Measurements from ENCODE around the gene EDAR.

GRCh38 chr2:108906403-108907077 is 82.5 kb downstream of the EDAR start:
- TF ChIP-seq SUZ12 (IDR thresholded peaks at IDR 0.05; ENCODE audit: low read length): no peak
- TF ChIP-seq BCL11A (IDR thresholded peaks at IDR 0.05; ENCODE audit: low read depth in 2 of 2, low read length in 2 of 2): no peak
- TF ChIP-seq, protein P1, sequence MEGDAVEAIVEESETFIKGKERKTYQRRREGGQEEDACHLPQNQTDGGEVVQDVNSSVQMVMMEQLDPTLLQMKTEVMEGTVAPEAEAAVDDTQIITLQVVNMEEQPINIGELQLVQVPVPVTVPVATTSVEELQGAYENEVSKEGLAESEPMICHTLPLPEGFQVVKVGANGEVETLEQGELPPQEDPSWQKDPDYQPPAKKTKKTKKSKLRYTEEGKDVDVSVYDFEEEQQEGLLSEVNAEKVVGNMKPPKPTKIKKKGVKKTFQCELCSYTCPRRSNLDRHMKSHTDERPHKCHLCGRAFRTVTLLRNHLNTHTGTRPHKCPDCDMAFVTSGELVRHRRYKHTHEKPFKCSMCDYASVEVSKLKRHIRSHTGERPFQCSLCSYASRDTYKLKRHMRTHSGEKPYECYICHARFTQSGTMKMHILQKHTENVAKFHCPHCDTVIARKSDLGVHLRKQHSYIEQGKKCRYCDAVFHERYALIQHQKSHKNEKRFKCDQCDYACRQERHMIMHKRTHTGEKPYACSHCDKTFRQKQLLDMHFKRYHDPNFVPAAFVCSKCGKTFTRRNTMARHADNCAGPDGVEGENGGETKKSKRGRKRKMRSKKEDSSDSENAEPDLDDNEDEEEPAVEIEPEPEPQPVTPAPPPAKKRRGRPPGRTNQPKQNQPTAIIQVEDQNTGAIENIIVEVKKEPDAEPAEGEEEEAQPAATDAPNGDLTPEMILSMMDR (IDR thresholded peaks at IDR 0.05; ENCODE audit: control extremely low read depth in 1 of 3, insufficient read depth in 1 of 3, low read depth in 1 of 3, low read length in 3 of 3): no peak
- no peak for TF ChIP-seq PHF8 (conservative IDR thresholded peaks at IDR 0.05; ENCODE audit: low read depth, low read length)
- TF ChIP-seq JUND (IDR thresholded peaks at IDR 0.05; ENCODE audit: low read length): no peak
- no peak for TF ChIP-seq RAD21 (IDR thresholded peaks at IDR 0.05 in 1 of 2, conservative IDR thresholded peaks at IDR 0.05 in 1 of 2; ENCODE audit: low read depth in 2 of 2, low read length in 2 of 2)
- no peak for TF ChIP-seq TBP (IDR thresholded peaks at IDR 0.05; ENCODE audit: low read depth, low read length)
- no peak for TF ChIP-seq CBX5 (IDR thresholded peaks at IDR 0.05; ENCODE audit: low read depth, low read length)
- TF ChIP-seq EZH2 (IDR thresholded peaks at IDR 0.05; ENCODE audit: low read depth, low read length, severe bottlenecking): no peak
- TF ChIP-seq CEBPB (IDR thresholded peaks at IDR 0.05; ENCODE audit: low read depth, low read length): no peak

Measured in H1 (cell line).